D721Med (cell line): ENCODE results near the gene FBXO30.

Source experiments
- DNase-seq: peaks from one replicate; pipeline ENCODE4 v3.0.0; 2011; ENCODE audit warnings: low spot score; ENCODE audit not compliant: insufficient read length
- FAIRE-seq: peaks from 2 replicates; lab custom pipeline; 2011; peaks lifted over from hg19 to GRCh38; lab: Jason Lieb, UNC
- TF ChIP-seq, protein P1 (sequence below): IDR thresholded peaks from 2 replicates; pipeline ENCODE4 v1.5.1; 2012; ENCODE audit warnings: mild to moderate bottlenecking, control low read depth; ENCODE audit not compliant: insufficient read depth; ENCODE audit errors: missing control alignments

The FBXO30 gene

DNA sequence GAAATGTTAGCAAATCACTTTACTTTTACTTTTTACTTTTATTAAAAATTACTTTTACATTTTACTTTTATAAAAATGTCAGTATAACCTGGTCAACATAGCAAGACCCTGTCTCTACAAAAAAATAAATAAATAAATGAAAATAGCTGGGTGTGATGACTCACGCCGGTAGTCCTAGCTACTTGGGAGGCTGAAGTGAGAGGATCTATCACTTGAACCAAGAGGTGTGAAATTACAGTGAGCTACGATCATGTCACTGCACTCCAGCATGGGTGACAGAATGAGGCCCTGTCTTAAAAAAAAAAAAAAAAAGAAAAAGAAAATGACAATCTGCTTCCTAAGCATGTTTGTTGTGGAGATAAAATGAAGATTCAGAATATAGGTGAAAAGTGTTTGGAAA, 31.0 kb upstream of the FBXO30 start:
- no peak for DNase-seq

DNA sequence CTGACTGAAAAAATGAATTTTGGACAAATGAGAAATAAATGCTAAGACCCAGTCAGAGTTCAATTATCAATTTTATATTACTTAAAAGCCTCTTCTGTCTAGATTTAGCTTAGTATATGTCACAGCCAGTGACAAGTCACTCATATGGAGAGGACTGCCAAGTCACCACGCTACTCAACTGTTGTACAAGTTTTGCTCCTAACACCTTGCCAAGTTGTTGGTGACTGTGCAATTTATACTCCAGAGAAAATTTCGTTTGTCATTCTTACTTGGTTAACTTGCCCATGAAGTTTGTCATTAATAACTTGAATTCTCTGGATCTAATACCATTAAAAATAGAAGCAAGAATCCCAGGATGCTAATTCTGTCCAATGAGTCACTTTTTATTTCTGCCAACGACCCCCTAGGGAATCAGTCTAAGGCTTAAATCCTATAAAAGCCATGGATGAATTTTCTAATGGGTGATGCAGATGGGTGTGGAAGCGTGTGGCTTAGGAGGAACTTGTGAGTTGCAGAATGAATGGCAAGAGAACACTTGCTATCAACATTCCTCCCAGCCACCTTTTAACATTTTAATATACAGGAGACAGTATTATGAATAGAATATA, 30.4 kb upstream of the FBXO30 start:
- FAIRE-seq (no peak), DNase-seq (no peak)
- TF ChIP-seq, protein P1, sequence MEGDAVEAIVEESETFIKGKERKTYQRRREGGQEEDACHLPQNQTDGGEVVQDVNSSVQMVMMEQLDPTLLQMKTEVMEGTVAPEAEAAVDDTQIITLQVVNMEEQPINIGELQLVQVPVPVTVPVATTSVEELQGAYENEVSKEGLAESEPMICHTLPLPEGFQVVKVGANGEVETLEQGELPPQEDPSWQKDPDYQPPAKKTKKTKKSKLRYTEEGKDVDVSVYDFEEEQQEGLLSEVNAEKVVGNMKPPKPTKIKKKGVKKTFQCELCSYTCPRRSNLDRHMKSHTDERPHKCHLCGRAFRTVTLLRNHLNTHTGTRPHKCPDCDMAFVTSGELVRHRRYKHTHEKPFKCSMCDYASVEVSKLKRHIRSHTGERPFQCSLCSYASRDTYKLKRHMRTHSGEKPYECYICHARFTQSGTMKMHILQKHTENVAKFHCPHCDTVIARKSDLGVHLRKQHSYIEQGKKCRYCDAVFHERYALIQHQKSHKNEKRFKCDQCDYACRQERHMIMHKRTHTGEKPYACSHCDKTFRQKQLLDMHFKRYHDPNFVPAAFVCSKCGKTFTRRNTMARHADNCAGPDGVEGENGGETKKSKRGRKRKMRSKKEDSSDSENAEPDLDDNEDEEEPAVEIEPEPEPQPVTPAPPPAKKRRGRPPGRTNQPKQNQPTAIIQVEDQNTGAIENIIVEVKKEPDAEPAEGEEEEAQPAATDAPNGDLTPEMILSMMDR = no peak

More for the DNA sequence above, 31.0 kb upstream of the FBXO30 start:
- FAIRE-seq = no peak
- TF ChIP-seq, protein P1 = no peak

DNA sequence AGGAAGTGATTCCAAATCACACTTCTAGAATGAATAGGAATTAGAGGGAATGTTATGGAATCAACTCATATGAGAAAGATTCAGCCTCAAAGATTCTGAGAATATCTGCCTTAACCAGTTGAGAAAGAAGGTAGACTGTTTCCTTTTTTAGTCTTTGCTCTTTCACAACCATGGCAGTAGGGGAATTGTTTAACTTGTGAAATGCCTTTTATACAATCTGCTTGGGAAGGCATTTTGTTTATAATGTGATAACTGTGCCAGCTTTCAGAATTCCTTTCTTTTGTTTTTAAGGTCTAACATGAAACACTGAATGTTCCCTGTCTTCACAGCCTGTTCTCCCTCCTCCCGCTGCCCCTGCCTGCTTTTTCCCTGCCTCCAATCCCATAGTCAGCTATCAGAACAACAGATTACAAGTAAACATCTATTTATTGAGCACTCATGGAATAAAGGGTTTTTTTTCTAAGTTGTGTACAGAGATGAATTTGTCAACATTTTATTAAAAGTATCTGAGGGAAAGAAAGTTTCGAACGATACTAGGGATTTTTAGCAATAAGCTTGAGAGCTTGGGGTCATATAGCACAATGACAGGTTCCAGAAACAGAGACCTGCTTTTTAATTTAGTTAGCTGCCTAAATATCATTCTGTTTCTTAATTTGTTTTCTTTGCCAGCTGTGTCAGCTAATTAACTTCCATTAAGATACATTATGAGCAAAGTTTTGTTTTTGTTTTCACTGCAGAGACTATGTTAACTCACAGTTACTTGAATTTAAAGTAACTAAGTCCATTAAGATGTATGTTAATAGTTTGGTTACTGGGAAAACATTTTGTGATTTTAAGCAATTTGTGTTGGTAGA, 28.3 kb upstream of the FBXO30 start:
- FAIRE-seq = no peak
- no peak for DNase-seq
- TF ChIP-seq, protein P1 = no peak

DNA sequence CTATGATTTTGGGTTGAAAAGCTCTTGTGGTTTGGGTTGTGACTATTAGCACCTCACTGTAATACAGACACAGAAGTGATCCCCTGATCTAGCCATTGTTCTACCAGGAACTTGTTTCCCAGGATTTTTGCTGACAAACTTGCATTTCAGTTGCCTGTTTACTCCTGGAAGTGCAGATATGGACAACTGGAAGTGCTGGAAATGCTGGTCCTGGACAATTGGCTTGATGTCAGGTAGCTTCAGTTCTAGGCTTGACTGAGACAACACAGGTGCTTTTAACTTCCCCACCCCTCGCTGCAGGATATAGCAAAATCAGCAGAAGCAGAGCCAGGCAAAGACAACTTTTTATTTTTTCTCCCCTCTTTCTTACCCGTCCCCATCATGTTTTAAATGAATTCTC, 27.1 kb upstream of the FBXO30 start:
- TF ChIP-seq, protein P1 = no peak
- DNase-seq (no peak), FAIRE-seq (no peak)

DNA sequence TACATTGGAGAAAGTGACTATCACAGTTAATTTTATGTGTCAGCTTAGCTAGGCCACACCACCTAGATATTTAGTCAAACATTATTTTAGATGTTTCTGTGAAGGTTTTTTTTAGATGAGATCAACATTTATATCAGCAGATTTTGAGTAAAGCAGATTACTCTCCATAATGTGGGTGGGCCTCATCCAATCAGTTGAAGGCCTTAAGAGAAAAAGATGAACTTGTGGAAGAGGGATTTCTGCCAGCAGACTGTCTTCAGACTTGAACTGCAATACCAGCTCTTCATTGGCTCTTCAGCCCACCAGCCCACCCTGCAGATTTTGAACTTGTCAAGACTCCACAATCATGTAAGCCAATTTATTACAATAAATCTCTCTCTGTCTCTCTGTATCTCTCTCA, 25.1 kb upstream of the FBXO30 start:
- no peak for FAIRE-seq
- DNase-seq = no peak
- TF ChIP-seq, protein P1 = no peak

DNA sequence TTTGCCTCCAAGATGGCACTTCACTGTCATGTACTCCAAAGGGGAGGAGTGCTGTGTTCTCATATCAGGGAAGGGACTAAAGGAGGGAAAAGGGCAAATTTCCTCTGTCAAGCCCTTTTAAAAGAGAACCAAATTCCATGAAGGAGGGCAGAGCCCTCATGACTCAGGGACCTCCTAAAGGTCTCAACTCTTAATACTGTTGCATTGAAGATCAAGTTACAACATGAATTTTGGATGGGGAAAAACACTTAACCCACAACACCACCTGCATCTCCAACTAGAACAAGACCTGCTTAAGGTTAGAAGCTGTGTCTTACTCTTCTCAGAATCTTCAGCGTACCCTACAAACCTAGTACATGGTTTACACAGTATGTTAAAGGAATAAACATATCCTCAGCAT, 23.7 kb upstream of the FBXO30 start:
- TF ChIP-seq, protein P1 = no peak
- no peak for FAIRE-seq
- no peak for DNase-seq

DNA sequence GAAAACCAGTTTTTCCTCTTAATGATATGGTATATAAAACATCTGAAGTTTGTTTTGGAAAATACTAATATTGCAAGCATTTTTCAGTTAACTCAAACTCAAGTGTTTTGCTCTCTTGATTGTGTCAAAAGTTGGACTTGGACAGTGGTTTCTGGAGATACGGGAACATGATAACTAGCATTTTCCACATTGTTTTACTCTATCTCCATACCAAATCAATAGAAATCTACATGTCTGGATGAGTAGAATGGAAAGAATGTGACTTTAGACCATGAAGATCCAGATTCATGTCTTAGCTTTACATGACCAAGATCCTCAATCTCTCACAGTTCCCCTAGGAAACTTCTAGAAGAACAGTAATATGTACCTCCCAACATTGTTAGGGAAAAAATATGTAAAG, 22.2 kb upstream of the FBXO30 start:
- TF ChIP-seq, protein P1 = no peak
- no peak for FAIRE-seq
- DNase-seq = no peak
